Fibroblast of mammary gland (primary cell): Measurements from ENCODE around the gene UNC45B.
"Not testable (repeated sequence)": the region's sequence is repeated elsewhere in the genome, so short reads cannot be mapped to it uniquely, and the experiment has no call there.

ENCODE experiments used
- DNase-seq: peaks from one replicate; pipeline ENCODE4 v3.0.0-alpha.2; 2010; ENCODE audit warnings: low read depth
- H3K4me3 ChIP-seq: 2 replicates; pipeline ENCODE4 v1.5.1; 2011; ENCODE audit warnings: low read depth, mild to moderate bottlenecking, low read length, moderate library complexity; ENCODE audit not compliant: control insufficient read depth
- CTCF ChIP-seq: conservative IDR thresholded peaks from 2 replicates; pipeline ENCODE4 v1.5.1; 2011; ENCODE audit warnings: low read depth, low read length, inconsistent platforms; ENCODE audit not compliant: control insufficient read depth, insufficient read depth

The UNC45B gene

GRCh38 chr17:35148144-35148543, 527 bp downstream of the UNC45B start:
- H3K4me3 ChIP-seq: no peak overlapping the region
- DNase-seq: no peak
- no peak for TF ChIP-seq CTCF

- DNase-seq: no peak
- no peak for TF ChIP-seq CTCF
- H3K4me3 ChIP-seq: no peak overlapping the region
Measured at GRCh38 chr17:35149941-35150340, 2.3 kb downstream of the UNC45B start.

- H3K4me3 ChIP-seq, DNase-seq: not testable (repeated sequence)
Measured at GRCh38 chr17:35151080-35151479, 3.5 kb downstream of the UNC45B start.

- H3K4me3 ChIP-seq: no peak overlapping the region
- no peak for DNase-seq
- TF ChIP-seq CTCF: no peak
Measured at GRCh38 chr17:35152421-35153140, 5.0 kb downstream of the UNC45B start.

- DNase-seq: no peak
Measured at GRCh38 chr17:35154196-35155165, 6.9 kb downstream of the UNC45B start.

GRCh38 chr17:35155246-35155645, 7.6 kb downstream of the UNC45B start:
- H3K4me3 ChIP-seq: no peak overlapping the region
- TF ChIP-seq CTCF: no peak
- DNase-seq: no peak

More at GRCh38 chr17:35154196-35155165, 6.9 kb downstream of the UNC45B start:
- TF ChIP-seq CTCF: no peak
- H3K4me3 ChIP-seq: no peak overlapping the region

- no peak for DNase-seq
- TF ChIP-seq CTCF: no peak
- H3K4me3 ChIP-seq: no peak overlapping the region
Measured at GRCh38 chr17:35159940-35160339, 12.3 kb downstream of the UNC45B start.
